CD4-positive, CD25-positive, alpha-beta regulatory T cell (primary cell): ENCODE measurements around the gene TNNI3. TPM values are rescaled to one million over a fixed set of nuclear protein-coding genes. Genes with fewer than 3 reads are reported as not detected.
"Not testable (repeated sequence)": the region's sequence is repeated elsewhere in the genome, so short reads cannot be mapped to it uniquely, and the experiment has no call there.

Experiments
- ATAC-seq, 2 donors: fragments of 150-1000 bp; cut with Tn5 transposase; one replicate each; pipeline ENCODE4 v1.10.0; 2021; ENCODE audit warnings: low read depth in 2 of 2, moderate number of reproducible peaks in 2 of 2, moderate library complexity in 1 of 2
- DNase-seq, 3 donors: peaks; one replicate each; pipeline versions ENCODE4 v3.0.0 to v3.0.0-alpha.2; 2012 to 2022; ENCODE audit warnings: mixed read lengths in 1 of 3
- H3K27ac ChIP-seq: one replicate; pipeline ENCODE4 v1.7.0; 2013; ENCODE audit warnings: mild to moderate bottlenecking, low read length; ENCODE audit not compliant: insufficient read depth, poor library complexity, severe bottlenecking
- H3K27me3 ChIP-seq: one replicate; pipeline ENCODE4 v1.7.0; 2013; ENCODE audit warnings: low read length; ENCODE audit not compliant: control insufficient read depth, insufficient read depth
- H3K36me3 ChIP-seq: one replicate; pipeline ENCODE4 v1.7.0; 2013; ENCODE audit warnings: mild to moderate bottlenecking, low read length, moderate library complexity; ENCODE audit not compliant: control insufficient read depth, insufficient read depth
- H3K4me1 ChIP-seq: 2 replicates; pipeline ENCODE4 v1.7.0; 2013; ENCODE audit warnings: mild to moderate bottlenecking, low read length; ENCODE audit not compliant: insufficient read depth, control insufficient read depth, poor library complexity, severe bottlenecking
- H3K4me3 ChIP-seq: one replicate; pipeline ENCODE4 v1.7.0; 2013; ENCODE audit warnings: low read depth, mild to moderate bottlenecking, low read length, moderate library complexity
- H3K9me3 ChIP-seq, 2 experiments: 1 replicate in 1 of 2; 2 replicates in 1 of 2; pipeline ENCODE4 v1.7.0; 2013; ENCODE audit warnings: low read length in 2 of 2, mild to moderate bottlenecking in 1 of 2, moderate library complexity in 1 of 2; ENCODE audit not compliant: control insufficient read depth in 2 of 2
- H3K27ac Mint-ChIP-seq, 3 donors: one replicate each; pipeline ENCODE4 v1.8.0; 2020 to 2022; ENCODE audit warnings: mild to moderate bottlenecking in 3 of 3, mixed read lengths in 3 of 3, moderate library complexity in 2 of 3
- H3K27me3 Mint-ChIP-seq: one replicate; pipeline ENCODE4 v1.8.0; 2022; ENCODE audit warnings: mild to moderate bottlenecking, mixed read lengths
- H3K36me3 Mint-ChIP-seq: one replicate; pipeline ENCODE4 v1.8.0; 2020; ENCODE audit warnings: mixed read lengths
- H3K4me1 Mint-ChIP-seq, 4 donors: one replicate each; pipeline ENCODE4 v1.8.0; 2020 to 2022; ENCODE audit warnings: mixed read lengths in 4 of 4, mild to moderate bottlenecking in 1 of 4
- H3K4me3 Mint-ChIP-seq, 4 donors: one replicate each; pipeline ENCODE4 v1.8.0; 2020 to 2022; ENCODE audit warnings: mild to moderate bottlenecking in 4 of 4, mixed read lengths in 4 of 4, moderate library complexity in 3 of 4
- H3K9me3 Mint-ChIP-seq, 7 donors: one replicate each; pipeline ENCODE4 v1.8.0; 2020 to 2022; ENCODE audit warnings: mixed read lengths in 7 of 7, mild to moderate bottlenecking in 3 of 7, moderate library complexity in 2 of 7
- polyA plus RNA-seq, 4 donors: library from polyadenylated mRNA; unstranded; fragments of 300-500 nt; fragmentation: Illumina TruSeq; gene quantifications; one replicate each; pipeline ENCODE4 v1.2.3, GENCODE V29; 2021
- total RNA-seq: library from RNA; stranded (reverse); gene quantifications from one replicate; pipeline ENCODE4 v1.2.3, GENCODE V29; 2022

TNNI3 gene
- total and polyA plus RNA-seq, 5 donors from 2014 or later: not detected

DNA sequence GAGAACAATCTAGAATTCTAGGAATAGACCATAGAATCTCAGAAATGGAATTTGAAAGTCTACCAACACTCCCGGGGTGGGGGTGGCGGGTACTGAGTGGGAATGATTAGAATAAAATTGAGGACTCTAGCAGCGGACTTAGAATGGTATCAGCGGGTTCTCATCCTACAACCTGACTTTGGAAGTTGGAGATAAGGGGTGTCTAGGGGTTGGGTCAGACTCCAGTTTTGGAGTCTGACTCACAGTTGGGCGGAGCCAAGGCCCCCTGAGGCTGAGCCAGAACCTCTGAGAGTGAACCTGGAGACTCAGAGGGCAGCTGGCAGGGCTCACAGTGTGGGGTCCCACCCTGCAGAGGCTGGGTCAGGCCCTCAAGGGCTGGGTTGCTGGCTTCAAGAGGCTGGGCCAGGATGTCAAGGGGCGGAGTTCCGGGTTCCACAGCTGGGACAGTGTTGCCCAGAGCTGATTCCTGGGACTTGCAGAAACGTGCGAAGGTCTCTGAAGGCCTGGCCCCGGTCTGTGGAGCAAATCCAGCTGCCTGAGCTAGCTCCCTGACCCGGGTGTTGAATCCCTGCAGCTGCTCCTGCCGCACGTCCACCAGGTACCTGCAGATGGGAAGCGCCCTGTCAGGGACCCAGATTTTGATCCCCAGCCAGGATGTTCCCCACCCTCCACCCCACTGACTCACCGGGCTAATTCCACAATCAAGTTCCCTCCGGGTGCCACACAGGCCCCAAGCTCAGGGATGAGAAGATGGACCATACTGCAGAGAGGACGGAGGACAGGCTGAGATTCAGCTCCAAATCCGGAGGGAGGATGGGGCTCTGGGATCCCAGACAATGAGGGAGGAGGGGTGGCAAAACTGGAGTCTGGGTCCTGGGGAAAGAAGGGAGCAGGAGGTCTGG, 1.6 kb upstream of the TNNI3 start:
- Histone ChIP-seq H3K9me3 (peaks cover 0 to 4% of the 10 kb centered on the region in 2 experiments), H3K4me1 (peaks cover 7% of the 10 kb centered on the region), H3K27me3 (peaks cover 3% of the 10 kb centered on the region), H3K36me3 (no peaks in the 10 kb centered on the region), H3K27ac (no peak overlapping the region), H3K4me3 (no peak overlapping the region)
- peaks cover 0 to 4% (median 0%) of the 10 kb centered on the region in 7 donors for H3K9me3 Mint-ChIP-seq
- ATAC-seq: no peak
- H3K4me1 Mint-ChIP-seq: peaks cover 0 to 29% (median 6%) of the 10 kb centered on the region in 4 donors
- no peak for DNase-seq
- no peak overlapping the region for H3K27ac Mint-ChIP-seq
- peaks cover 50% of the 10 kb centered on the region for H3K27me3 Mint-ChIP-seq
- no peak overlapping the region for H3K4me3 Mint-ChIP-seq
- H3K36me3 Mint-ChIP-seq: no peaks in the 10 kb centered on the region

DNA sequence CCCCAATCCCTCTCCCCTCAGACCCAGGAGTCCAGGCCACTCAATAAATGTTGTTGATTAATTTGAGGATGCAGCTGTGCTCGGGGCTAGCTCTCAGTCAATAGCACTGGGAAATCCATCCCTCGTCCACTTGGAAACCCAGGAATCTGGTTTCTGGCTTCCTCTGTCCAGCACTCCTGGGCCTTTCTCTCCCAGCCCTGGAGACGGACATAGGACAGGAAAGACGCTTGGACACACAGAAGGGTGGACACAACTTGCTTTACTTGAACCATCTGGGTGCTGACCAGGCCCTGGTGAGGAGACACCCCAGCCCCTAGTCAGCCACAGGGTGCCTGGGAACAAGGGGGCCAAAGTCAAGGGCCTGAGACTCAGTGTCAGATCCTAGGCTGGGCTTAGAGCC, 891 bp upstream of the TNNI3 start:
- DNase-seq: no peak
- Histone ChIP-seq H3K27ac (no peak overlapping the region), H3K4me1 (peaks cover 12% of the 10 kb centered on the region), H3K27me3 (peaks cover 3% of the 10 kb centered on the region), H3K9me3 (peaks cover 0 to 4% of the 10 kb centered on the region in 2 experiments), H3K36me3 (no peaks in the 10 kb centered on the region), H3K4me3 (no peak overlapping the region)
- peaks cover 46% of the 10 kb centered on the region for H3K27me3 Mint-ChIP-seq
- H3K27ac Mint-ChIP-seq: no peak overlapping the region
- H3K9me3 Mint-ChIP-seq: peaks cover 0 to 7% (median 0%) of the 10 kb centered on the region in 7 donors
- no peak for ATAC-seq
- H3K4me3 Mint-ChIP-seq: no peak overlapping the region
- H3K36me3 Mint-ChIP-seq: no peaks in the 10 kb centered on the region
- peaks cover 0 to 35% (median 11%) of the 10 kb centered on the region in 4 donors for H3K4me1 Mint-ChIP-seq

DNA sequence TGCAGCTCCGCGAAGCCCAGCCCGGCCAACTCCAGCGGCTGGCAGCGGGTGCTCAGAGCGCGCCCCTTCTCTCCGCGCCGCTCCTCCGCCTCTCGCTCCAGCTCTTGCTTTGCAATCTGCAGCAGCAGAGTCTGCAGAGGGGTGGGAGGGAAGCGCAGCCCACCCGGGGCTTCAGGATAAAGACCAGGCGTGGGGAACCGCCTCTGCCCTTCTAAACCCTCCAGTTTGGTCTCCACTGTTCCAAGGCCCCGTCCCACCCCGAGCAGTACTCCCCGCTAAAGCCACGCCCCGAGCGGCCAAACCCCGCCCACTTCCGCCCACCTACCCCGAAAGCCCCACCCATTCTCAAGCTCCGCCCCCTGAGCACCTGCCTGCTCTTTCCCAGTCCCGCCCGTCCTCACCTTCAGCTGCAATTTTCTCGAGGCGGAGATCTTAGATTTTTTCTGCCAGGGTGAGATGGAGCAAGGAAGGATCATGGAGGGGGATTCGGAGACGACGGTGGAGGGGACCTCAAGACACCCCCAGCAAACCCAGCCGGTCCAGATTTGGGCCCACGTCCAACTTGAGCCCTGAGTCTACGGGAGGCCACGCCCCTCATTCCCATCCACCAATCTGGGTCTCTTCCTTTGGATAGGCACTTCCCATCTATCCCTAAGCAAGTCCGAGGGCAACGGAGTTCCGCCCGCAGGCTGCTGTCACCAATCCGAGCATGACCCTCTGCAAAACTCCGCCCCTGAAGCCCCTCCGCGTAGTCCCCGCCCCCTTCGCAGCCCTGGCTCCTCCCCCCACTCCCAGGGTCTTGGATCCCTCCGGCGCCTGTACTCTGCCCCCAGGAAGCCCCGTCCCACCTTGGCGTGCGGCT, 1.1 kb downstream of the TNNI3 start:
- no peak overlapping the region for H3K4me3 Mint-ChIP-seq
- peaks cover 2 to 13% of the 10 kb centered on the region in 2 experiments for H3K9me3 ChIP-seq
- peaks cover 12% of the 10 kb centered on the region for H3K4me1 ChIP-seq
- H3K9me3 Mint-ChIP-seq: peaks cover 0 to 14% (median 1%) of the 10 kb centered on the region in 7 donors
- DNase-seq (peak in 1 of 3 donors; percentile 19), ATAC-seq (no peak)
- H3K4me1 Mint-ChIP-seq: peaks cover 0 to 50% (median 17%) of the 10 kb centered on the region in 4 donors
- no peak overlapping the region for H3K27ac ChIP-seq
- H3K27me3 ChIP-seq: no peaks in the 10 kb centered on the region
- no peak overlapping the region for H3K4me3 ChIP-seq
- H3K36me3 ChIP-seq: no peaks in the 10 kb centered on the region
- no peak overlapping the region for H3K27ac Mint-ChIP-seq
- H3K36me3 Mint-ChIP-seq: no peaks in the 10 kb centered on the region
- H3K27me3 Mint-ChIP-seq: peaks cover 38% of the 10 kb centered on the region

DNA sequence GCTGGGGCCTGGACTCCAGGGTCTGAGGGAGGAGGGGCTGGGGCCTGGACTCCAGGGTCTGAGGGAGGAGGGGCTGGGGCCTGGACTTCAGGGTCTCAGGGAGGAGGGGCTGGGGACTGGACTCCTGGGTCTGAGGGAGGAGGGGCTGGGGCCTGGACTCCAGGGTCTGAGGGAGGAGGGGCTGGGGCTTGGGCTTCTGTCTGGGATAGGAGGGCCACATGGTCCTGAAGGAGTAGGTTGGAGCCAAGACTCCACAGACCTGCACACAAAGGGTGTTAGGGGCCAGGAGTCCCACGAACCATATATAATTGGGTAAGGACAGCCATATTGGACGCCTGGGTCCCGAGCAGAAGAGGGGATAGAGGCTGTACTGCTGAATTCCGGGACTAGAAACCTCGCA, 1.7 kb downstream of the TNNI3 start:
- not testable (repeated sequence) for H3K4me3 Mint-ChIP-seq, H3K27ac ChIP-seq, DNase-seq, ATAC-seq, H3K36me3 Mint-ChIP-seq, H3K4me3 ChIP-seq, H3K36me3 ChIP-seq, H3K27ac Mint-ChIP-seq, H3K27me3 ChIP-seq
- Mint-ChIP-seq H3K27me3 (peaks cover 38% of the 10 kb centered on the region), H3K9me3 (peaks cover 0 to 16% (median 1%) of the 10 kb centered on the region in 7 donors), H3K4me1 (peaks cover 0 to 52% (median 17%) of the 10 kb centered on the region in 4 donors)
- H3K4me1 ChIP-seq: peaks cover 12% of the 10 kb centered on the region
- H3K9me3 ChIP-seq: peaks cover 2 to 13% of the 10 kb centered on the region in 2 experiments

DNA sequence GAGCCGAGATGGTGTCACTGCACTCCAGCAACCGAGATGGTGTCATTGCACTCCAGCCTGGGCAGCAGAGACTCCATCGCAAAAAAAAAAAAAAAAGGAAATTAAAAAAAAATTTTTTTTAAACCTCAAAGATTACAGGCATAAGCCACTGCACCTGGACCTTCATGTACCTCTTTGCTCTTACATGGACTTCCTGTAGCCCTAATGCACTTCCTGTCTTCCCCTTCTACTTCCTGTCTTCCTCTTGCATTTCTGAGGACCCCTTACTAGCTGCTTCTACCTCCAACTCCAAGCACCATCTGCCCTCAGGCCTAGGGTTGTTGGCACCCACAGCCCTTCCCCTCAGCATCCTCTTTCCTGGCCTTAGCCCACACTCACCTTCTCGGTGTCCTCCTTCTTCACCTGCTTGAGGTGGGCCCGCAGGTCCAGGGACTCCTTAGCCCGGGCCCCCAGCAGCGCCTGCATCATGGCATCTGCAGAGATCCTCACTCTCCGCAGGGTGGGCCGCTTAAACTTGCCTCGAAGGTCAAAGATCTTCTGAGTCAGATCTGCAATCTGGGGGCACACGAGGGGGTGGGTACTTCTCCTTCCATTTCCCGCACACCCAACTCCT, 3.8 kb downstream of the TNNI3 start:
- H3K9me3 ChIP-seq: peaks cover 2 to 13% of the 10 kb centered on the region in 2 experiments
- H3K27me3 ChIP-seq: no peaks in the 10 kb centered on the region
- Mint-ChIP-seq H3K27ac (no peak overlapping the region), H3K9me3 (peaks cover 0 to 16% (median 1%) of the 10 kb centered on the region in 7 donors), H3K4me3 (peak overlapping the region in 1 of 4 donors; percentile 72), H3K4me1 (peaks cover 0 to 46% (median 17%) of the 10 kb centered on the region in 4 donors), H3K36me3 (no peaks in the 10 kb centered on the region), H3K27me3 (peaks cover 36% of the 10 kb centered on the region)
- no peaks in the 10 kb centered on the region for H3K36me3 ChIP-seq
- no peak overlapping the region for H3K27ac ChIP-seq
- H3K4me3 ChIP-seq: no peak overlapping the region
- H3K4me1 ChIP-seq: peaks cover 12% of the 10 kb centered on the region
- ATAC-seq (no peak), DNase-seq (no peak)

DNA sequence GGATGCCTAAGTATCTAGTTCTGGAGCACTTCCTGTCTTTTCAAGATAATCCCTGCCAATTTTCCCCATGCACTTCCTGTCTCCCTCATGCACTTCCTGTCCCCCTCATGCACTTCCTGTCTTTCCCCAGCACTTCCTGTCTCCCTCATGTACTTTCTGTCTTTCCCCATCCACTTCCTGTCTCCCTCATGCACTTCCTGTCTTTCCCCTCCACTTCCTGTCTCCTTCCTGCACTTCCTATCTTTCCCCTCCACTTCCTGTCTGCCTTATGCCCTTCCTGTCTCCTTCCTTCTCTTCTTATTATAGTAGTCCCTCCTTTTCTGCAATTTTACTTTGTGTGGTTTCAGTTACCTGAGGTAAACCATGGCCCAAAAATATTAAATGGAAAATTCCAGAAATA, 5.5 kb downstream of the TNNI3 start:
- DNase-seq: peak in 1 of 3 donors; percentile 23
- Histone ChIP-seq H3K27me3 (no peaks in the 10 kb centered on the region), H3K4me1 (peaks cover 12% of the 10 kb centered on the region), H3K9me3 (peaks cover 2 to 13% of the 10 kb centered on the region in 2 experiments), H3K4me3 (no peak overlapping the region), H3K36me3 (no peaks in the 10 kb centered on the region), H3K27ac (peak overlapping the region; percentile 57)
- peak overlapping the region in 2 of 3 donors; percentile 51 to 83 for H3K27ac Mint-ChIP-seq
- H3K4me3 Mint-ChIP-seq: peak overlapping the region in 1 of 4 donors; percentile 52
- H3K4me1 Mint-ChIP-seq: peaks cover 0 to 39% (median 15%) of the 10 kb centered on the region in 4 donors
- peaks cover 0 to 18% (median 1%) of the 10 kb centered on the region in 7 donors for H3K9me3 Mint-ChIP-seq
- peaks cover 36% of the 10 kb centered on the region for H3K27me3 Mint-ChIP-seq
- H3K36me3 Mint-ChIP-seq: no peaks in the 10 kb centered on the region
- ATAC-seq: no peak
